B cell (primary cell): ENCODE data around the gene F2R.

Source experiments
- EZH2 ChIP-seq: IDR thresholded peaks from 2 replicates; pipeline ENCODE4 v1.6.1; 2012; ENCODE audit warnings: borderline replicate concordance, low read depth, mild to moderate bottlenecking, moderate library complexity, low read length; ENCODE audit not compliant: insufficient read depth, poor library complexity, severe bottlenecking
- TF ChIP-seq, protein P1 (sequence below): fragments of 200-600 bp; IDR thresholded peaks from one replicate; pipeline ENCODE4 v1.8.0; 2022; ENCODE audit warnings: antibody characterized with exemption, mild to moderate bottlenecking

DNA sequence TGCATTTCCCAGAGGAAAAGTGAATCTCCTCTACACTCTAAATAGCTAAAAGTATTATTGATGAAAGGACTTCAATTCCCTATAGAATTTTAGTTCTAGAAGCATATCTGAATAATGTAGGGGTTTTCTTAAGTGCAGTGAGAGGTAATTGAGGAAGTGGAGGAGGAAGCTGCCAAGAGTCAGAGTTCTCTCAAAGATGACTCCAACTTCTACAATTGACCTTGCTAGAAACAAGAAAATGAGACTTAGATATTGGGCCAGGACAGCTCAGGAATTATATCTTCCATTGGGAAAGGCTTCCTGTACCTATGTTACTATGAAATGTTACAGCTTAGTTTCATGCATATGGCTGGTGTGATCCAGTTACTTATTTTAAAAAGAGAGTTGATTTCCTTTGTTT lies 10.4 kb upstream of the F2R start:
- TF ChIP-seq, protein P1, sequence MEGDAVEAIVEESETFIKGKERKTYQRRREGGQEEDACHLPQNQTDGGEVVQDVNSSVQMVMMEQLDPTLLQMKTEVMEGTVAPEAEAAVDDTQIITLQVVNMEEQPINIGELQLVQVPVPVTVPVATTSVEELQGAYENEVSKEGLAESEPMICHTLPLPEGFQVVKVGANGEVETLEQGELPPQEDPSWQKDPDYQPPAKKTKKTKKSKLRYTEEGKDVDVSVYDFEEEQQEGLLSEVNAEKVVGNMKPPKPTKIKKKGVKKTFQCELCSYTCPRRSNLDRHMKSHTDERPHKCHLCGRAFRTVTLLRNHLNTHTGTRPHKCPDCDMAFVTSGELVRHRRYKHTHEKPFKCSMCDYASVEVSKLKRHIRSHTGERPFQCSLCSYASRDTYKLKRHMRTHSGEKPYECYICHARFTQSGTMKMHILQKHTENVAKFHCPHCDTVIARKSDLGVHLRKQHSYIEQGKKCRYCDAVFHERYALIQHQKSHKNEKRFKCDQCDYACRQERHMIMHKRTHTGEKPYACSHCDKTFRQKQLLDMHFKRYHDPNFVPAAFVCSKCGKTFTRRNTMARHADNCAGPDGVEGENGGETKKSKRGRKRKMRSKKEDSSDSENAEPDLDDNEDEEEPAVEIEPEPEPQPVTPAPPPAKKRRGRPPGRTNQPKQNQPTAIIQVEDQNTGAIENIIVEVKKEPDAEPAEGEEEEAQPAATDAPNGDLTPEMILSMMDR, result no peak
- TF ChIP-seq EZH2, result no peak
